Natural killer cell (primary cell): ENCODE data around the gene PRPS1L1. TPM values are rescaled to one million over a fixed set of nuclear protein-coding genes. Genes with fewer than 3 reads are reported as not detected.

Experiments used
- ATAC-seq, 3 donors: fragments of 150-1000 bp in 2 of 3; fragments of 200-7000 bp in 1 of 3; cut with Tn5 transposase; 1 replicate in 1 of 3; 2 replicates in 2 of 3; pipeline ENCODE4 v1.10.0; 2021; ENCODE audit warnings: mild to moderate bottlenecking in 2 of 3, moderate library complexity in 2 of 3
- DNase-seq, 2 donors: peaks; one replicate each; pipeline versions ENCODE4 v3.0.0 to v3.0.0-alpha.2; 2013 to 2021; ENCODE audit warnings: mixed read lengths in 1 of 2
- H3K27ac ChIP-seq: one replicate; pipeline ENCODE4 v1.5.1; 2013; ENCODE audit warnings: mild to moderate bottlenecking, low read length
- H3K27me3 ChIP-seq: one replicate; pipeline ENCODE4 v1.6.1; 2013; ENCODE audit warnings: low read length; ENCODE audit not compliant: control insufficient read depth, insufficient read depth
- H3K36me3 ChIP-seq: one replicate; pipeline ENCODE4 v1.6.1; 2013; ENCODE audit warnings: low read length; ENCODE audit not compliant: control insufficient read depth, insufficient read depth
- H3K4me1 ChIP-seq: one replicate; pipeline ENCODE4 v1.6.1; 2013; ENCODE audit warnings: low read length; ENCODE audit not compliant: control insufficient read depth, insufficient read depth
- H3K4me3 ChIP-seq: one replicate; pipeline ENCODE4 v1.5.1; 2013; ENCODE audit warnings: low read length
- H3K9me3 ChIP-seq: one replicate; pipeline ENCODE4 v1.6.1; 2013; ENCODE audit warnings: low read length; ENCODE audit not compliant: control insufficient read depth, insufficient read depth
- H3K27ac Mint-ChIP-seq, 2 donors: one replicate each; pipeline ENCODE4 v1.8.0; 2022; ENCODE audit warnings: mild to moderate bottlenecking in 2 of 2, mixed read lengths in 2 of 2, moderate library complexity in 1 of 2
- H3K27me3 Mint-ChIP-seq, 2 donors: one replicate each; pipeline ENCODE4 v1.8.0; 2022; ENCODE audit warnings: low read depth in 2 of 2, mixed read lengths in 2 of 2
- H3K36me3 Mint-ChIP-seq: one replicate; pipeline ENCODE4 v1.8.0; 2022; ENCODE audit warnings: mixed read lengths
- H3K4me1 Mint-ChIP-seq, 2 donors: one replicate each; pipeline ENCODE4 v1.8.0; 2022; ENCODE audit warnings: mixed read lengths in 2 of 2
- H3K4me3 Mint-ChIP-seq: one replicate; pipeline ENCODE4 v1.8.0; 2022; ENCODE audit warnings: mild to moderate bottlenecking, moderate library complexity, mixed read lengths
- H3K9me3 Mint-ChIP-seq, 2 donors: one replicate each; pipeline ENCODE4 v1.8.0; 2022; ENCODE audit warnings: mixed read lengths in 2 of 2
- CTCF ChIP-seq: fragments of 200-600 bp; IDR thresholded peaks from one replicate; pipeline ENCODE4 v1.8.0; 2022; ENCODE audit warnings: antibody characterized with exemption
- WGBS: methylation state at CpG from one replicate; pipeline ENCODE4 v1.1.7; 2013; ENCODE audit warnings: missing lambda C conversion rate; ENCODE audit not compliant: insufficient coverage; 5-methylcytosine and 5-hydroxymethylcytosine counted together
- intact Hi-C: fragments of 100-400 bp; cut with micrococcal nuclease; formaldehyde crosslinking; loops from one replicate; pipeline ENCODE4 v1.14.2; 2022
- total RNA-seq, 4 donors: library from RNA; stranded (reverse); fragments of 120-200 nt in 1 of 4; gene quantifications; one replicate each; pipeline versions ENCODE4 v1.2.3 to v1.2.4, GENCODE V29; 2013 to 2022

The PRPS1L1 gene
- total RNA-seq, 3 donors from 2014 or later (not counting 1 experiment from before 2014, with no cell fraction given), result not detected

- H3K27ac Mint-ChIP-seq, result no peak overlapping the region
- no peaks in the 10 kb centered on the region for H3K36me3 Mint-ChIP-seq
- Histone ChIP-seq H3K9me3 (no peaks in the 10 kb centered on the region), H3K36me3 (no peaks in the 10 kb centered on the region), H3K4me3 (no peak overlapping the region), H3K27ac (no peak overlapping the region), H3K4me1 (no peaks in the 10 kb centered on the region), H3K27me3 (no peaks in the 10 kb centered on the region)
- TF ChIP-seq CTCF, result no peak
- peaks cover 2 to 19% of the 10 kb centered on the region in 2 donors for H3K27me3 Mint-ChIP-seq
- intact Hi-C loops, result no loop called here
- 91% methylated on average over 3 of the region's 3 CpGs for WGBS
- H3K4me1 Mint-ChIP-seq, result no peaks in the 10 kb centered on the region
- no peaks in the 10 kb centered on the region for H3K9me3 Mint-ChIP-seq
- H3K4me3 Mint-ChIP-seq, result no peak overlapping the region
- DNase-seq (no peak), ATAC-seq (no peak)
Observed at GRCh38 chr7:18036783-18037182, 9.1 kb upstream of the PRPS1L1 start.

GRCh38 chr7:18030758-18031157 lies 3.1 kb upstream of the PRPS1L1 start:
- Mint-ChIP-seq H3K27ac (no peak overlapping the region), H3K36me3 (no peaks in the 10 kb centered on the region), H3K4me1 (no peaks in the 10 kb centered on the region), H3K9me3 (no peaks in the 10 kb centered on the region), H3K27me3 (peaks cover 2 to 19% of the 10 kb centered on the region in 2 donors), H3K4me3 (no peak overlapping the region)
- H3K4me3 ChIP-seq, result no peak overlapping the region
- TF ChIP-seq CTCF, result no peak
- 50% methylated on average over 1 of the region's 1 CpG for WGBS
- DNase-seq, result no peak
- no peak overlapping the region for H3K27ac ChIP-seq
- H3K36me3 ChIP-seq, result no peaks in the 10 kb centered on the region
- ATAC-seq, result no peak
- intact Hi-C loops, result no loop called here
- H3K27me3 ChIP-seq, result no peaks in the 10 kb centered on the region
- no peaks in the 10 kb centered on the region for H3K9me3 ChIP-seq
- H3K4me1 ChIP-seq, result no peaks in the 10 kb centered on the region

- ATAC-seq, result no peak
Observed at GRCh38 chr7:18020138-18020715, 7.4 kb downstream of the PRPS1L1 start.

More at GRCh38 chr7:18020138-18020715, 7.4 kb downstream of the PRPS1L1 start:
- Histone ChIP-seq H3K4me1 (no peaks in the 10 kb centered on the region), H3K27me3 (no peaks in the 10 kb centered on the region), H3K9me3 (no peaks in the 10 kb centered on the region), H3K4me3 (no peak overlapping the region), H3K27ac (no peak overlapping the region), H3K36me3 (no peaks in the 10 kb centered on the region)
- Mint-ChIP-seq H3K27me3 (peaks cover 2 to 4% of the 10 kb centered on the region in 2 donors), H3K36me3 (no peaks in the 10 kb centered on the region), H3K4me3 (no peak overlapping the region), H3K4me1 (no peaks in the 10 kb centered on the region), H3K9me3 (no peaks in the 10 kb centered on the region), H3K27ac (no peak overlapping the region)
- no peak for DNase-seq
- no peak for TF ChIP-seq CTCF
- WGBS, result 92% methylated on average over 3 of the region's 3 CpGs
- intact Hi-C loops, result no loop called here
